ENCODE measurements around the gene TRIM36.

TRIM36 gene

DNA sequence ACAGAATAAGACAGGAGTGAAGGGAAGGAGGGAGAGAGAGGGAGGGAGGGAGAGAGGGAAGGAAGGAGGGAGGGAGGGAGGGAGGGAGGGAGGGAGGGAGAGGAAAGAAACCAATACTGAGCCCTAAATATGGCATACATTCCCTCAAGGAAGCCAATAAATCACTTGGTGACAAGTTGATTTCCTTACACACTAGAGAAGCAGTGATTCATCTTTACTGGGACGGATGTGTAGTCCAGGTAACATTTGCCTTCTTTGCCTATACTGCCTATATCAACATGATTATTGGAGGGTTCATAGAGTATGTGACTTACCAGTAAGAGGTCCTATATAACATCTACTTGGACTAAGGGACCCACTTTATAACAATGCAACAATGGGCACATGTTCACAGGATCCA is 83.2 kb downstream of the TRIM36 start:
- no peak overlapping the region for H2AFZ ChIP-seq (ENCODE audit: low read depth, low read length)
- no peaks in the 10 kb centered on the region for H3K4me1 ChIP-seq (ENCODE audit: insufficient read depth, low read length)
- H3K36me3 ChIP-seq (ENCODE audit: insufficient read depth, low read length): no peaks in the 10 kb centered on the region
- no peaks in the 10 kb centered on the region for H3K9me3 ChIP-seq (ENCODE audit: low read length)
- H3K27me3 ChIP-seq (ENCODE audit: insufficient read depth, low read length): peaks cover 2% of the 10 kb centered on the region
- no peak overlapping the region for H3K4me3 ChIP-seq (ENCODE audit: low read length)

DNA sequence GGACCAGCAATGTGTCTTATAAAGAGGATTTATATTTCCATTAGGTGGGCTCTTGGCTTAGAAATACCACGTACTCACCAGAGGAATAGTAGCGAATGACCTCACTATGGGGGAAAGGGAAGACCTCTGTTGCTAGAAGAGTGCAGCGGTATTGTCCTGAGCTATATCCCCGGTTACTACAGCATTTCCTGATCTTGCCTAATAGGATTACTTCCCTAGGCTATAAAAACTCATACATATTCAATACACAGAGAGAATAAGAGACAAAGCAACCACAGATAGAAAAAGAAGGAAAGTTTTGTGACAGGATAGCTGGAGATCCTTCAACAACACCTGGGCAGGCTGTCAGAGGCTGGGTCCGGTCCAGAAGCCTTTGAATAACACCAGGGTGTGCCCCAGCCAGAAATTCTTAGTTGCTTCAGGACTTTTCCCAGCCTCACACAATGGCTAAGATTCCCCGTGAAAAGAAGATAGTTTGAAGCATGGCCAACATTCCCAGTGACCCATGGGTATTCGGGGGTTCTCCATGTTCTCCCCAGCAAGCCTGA is 85.4 kb downstream of the TRIM36 start:
- H3K36me3 ChIP-seq (ENCODE audit: insufficient read depth, low read length): no peaks in the 10 kb centered on the region
- no peaks in the 10 kb centered on the region for H3K9me3 ChIP-seq (ENCODE audit: low read length)
- H2AFZ ChIP-seq (ENCODE audit: low read depth, low read length): no peak overlapping the region
- H3K4me3 ChIP-seq (ENCODE audit: low read length): no peak overlapping the region
- H3K4me1 ChIP-seq (ENCODE audit: insufficient read depth, low read length): no peaks in the 10 kb centered on the region
- H3K27me3 ChIP-seq (ENCODE audit: insufficient read depth, low read length): no peaks in the 10 kb centered on the region

DNA sequence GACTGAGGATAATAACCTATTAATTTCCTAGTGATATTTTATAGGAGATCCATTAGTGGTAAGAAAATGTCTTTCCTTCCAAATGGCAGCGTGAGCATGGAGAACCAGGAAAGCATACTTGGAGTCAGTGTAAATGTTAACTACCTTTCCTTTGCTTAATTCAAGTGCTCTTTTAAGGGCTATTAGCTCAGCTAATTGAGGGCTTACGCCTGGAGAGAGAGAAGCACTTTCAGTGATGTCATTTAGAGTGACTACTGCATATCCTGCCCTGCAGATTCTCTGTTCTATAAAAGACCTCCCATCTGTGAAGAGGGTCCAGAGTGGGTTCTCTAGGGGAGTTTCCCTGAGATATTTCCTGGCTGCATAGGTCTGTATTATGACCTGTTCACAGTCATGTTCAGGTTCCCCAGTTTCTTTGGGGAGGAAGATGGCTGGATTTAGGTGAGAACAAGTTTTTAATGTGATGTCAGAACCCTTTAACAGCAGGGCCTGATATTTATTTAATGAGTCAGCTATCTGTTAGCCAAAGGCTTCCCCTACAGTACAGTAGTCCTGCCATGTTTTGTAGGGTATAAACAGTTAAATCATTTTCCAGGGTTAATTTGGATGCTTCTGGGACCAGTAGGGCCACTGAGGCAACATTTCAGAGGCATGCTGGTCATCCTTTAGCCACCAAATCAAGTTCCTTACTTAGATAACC is 89.6 kb downstream of the TRIM36 start:
- no peaks in the 10 kb centered on the region for H3K9me3 ChIP-seq (ENCODE audit: low read length)
- H3K36me3 ChIP-seq (ENCODE audit: insufficient read depth, low read length): no peaks in the 10 kb centered on the region
- peaks cover 2% of the 10 kb centered on the region for H3K27me3 ChIP-seq (ENCODE audit: insufficient read depth, low read length)
- no peak overlapping the region for H2AFZ ChIP-seq (ENCODE audit: low read depth, low read length)
- H3K4me1 ChIP-seq (ENCODE audit: insufficient read depth, low read length): no peaks in the 10 kb centered on the region
- H3K4me3 ChIP-seq (ENCODE audit: low read length): no peak overlapping the region

All from neuron (in vitro differentiated cells).